Endothelial cell (in vitro differentiated cells): Measurements from ENCODE around the gene MAP4K3. TPM values are rescaled to one million over a fixed set of nuclear protein-coding genes. Genes with fewer than 3 reads are reported as not detected.

Experiments used
- DNase-seq: peaks from one replicate; pipeline ENCODE4 v3.0.0; 2021; ENCODE audit warnings: low spot score
- H3K27ac Mint-ChIP-seq: one replicate; pipeline ENCODE4 v1.8.0; 2021; ENCODE audit warnings: mixed read lengths, inconsistent platforms; ENCODE audit not compliant: unreplicated experiment
- H3K27me3 Mint-ChIP-seq: one replicate; pipeline ENCODE4 v1.8.0; 2021; ENCODE audit warnings: mild to moderate bottlenecking, moderate library complexity, mixed read lengths, inconsistent platforms; ENCODE audit not compliant: unreplicated experiment
- H3K36me3 Mint-ChIP-seq: one replicate; pipeline ENCODE4 v1.8.0; 2021; ENCODE audit warnings: mild to moderate bottlenecking, low read depth, mixed read lengths, inconsistent platforms; ENCODE audit not compliant: unreplicated experiment
- H3K4me1 Mint-ChIP-seq: one replicate; pipeline ENCODE4 v1.8.0; 2021; ENCODE audit warnings: mild to moderate bottlenecking, mixed read lengths, inconsistent platforms; ENCODE audit not compliant: unreplicated experiment
- H3K4me3 Mint-ChIP-seq: one replicate; pipeline ENCODE4 v1.8.0; 2021; ENCODE audit warnings: mild to moderate bottlenecking, mixed read lengths, inconsistent platforms; ENCODE audit not compliant: unreplicated experiment
- H3K9me3 Mint-ChIP-seq: one replicate; pipeline ENCODE4 v1.8.0; 2021; ENCODE audit warnings: mixed read lengths, inconsistent platforms; ENCODE audit not compliant: unreplicated experiment
- long read RNA-seq: library from polyadenylated mRNA; unstranded; transcript quantifications from one replicate; pipeline ENCODE4 v2.0.0, GENCODE V29; 2020; ENCODE audit not compliant: unreplicated experiment
- total RNA-seq: library from RNA; stranded (reverse); fragmentation: NEBNext Ultra II Directional; extraction: Animal tissue kit (Norgen Biotek cat#: 25700); gene quantifications from one replicate; pipeline ENCODE4 v1.2.1, GENCODE V29; 2021; ENCODE audit not compliant: unreplicated experiment
- TF ChIP-seq, protein P1 (sequence below): fragments of 200-600 bp; sonication (generic); IDR thresholded peaks from one replicate; pipeline ENCODE4 v1.5.0; 2021; ENCODE audit warnings: antibody characterized with exemption; ENCODE audit not compliant: unreplicated experiment

The MAP4K3 gene
- 51.1 TPM for total RNA-seq
- long read RNA-seq, partial matches to known transcripts = 2 of 3 reads
- long read RNA-seq, other reads (novel, unspliced or antisense) = 1 of 3 reads

GRCh38 chr2:39436592-39437521 is at the start of gene MAP4K3:
Gene MAP4K3, minus strand, starts transcription at chr2:39437285. Its CDS starts 298 bp downstream, at chr2:39436987.
- H3K27me3 Mint-ChIP-seq = peaks cover 5% of the 10 kb centered on the region
- peak; percentile 97 for DNase-seq
- no peaks in the 10 kb centered on the region for H3K9me3 Mint-ChIP-seq
- H3K36me3 Mint-ChIP-seq = peaks cover 3% of the 10 kb centered on the region
- peaks cover 49% of the 10 kb centered on the region for H3K4me1 Mint-ChIP-seq
- peak within 1 kb of the TSS; percentile 93 for H3K27ac Mint-ChIP-seq
- peak within 1 kb of the TSS; percentile 99 for H3K4me3 Mint-ChIP-seq
- TF ChIP-seq, protein P1, sequence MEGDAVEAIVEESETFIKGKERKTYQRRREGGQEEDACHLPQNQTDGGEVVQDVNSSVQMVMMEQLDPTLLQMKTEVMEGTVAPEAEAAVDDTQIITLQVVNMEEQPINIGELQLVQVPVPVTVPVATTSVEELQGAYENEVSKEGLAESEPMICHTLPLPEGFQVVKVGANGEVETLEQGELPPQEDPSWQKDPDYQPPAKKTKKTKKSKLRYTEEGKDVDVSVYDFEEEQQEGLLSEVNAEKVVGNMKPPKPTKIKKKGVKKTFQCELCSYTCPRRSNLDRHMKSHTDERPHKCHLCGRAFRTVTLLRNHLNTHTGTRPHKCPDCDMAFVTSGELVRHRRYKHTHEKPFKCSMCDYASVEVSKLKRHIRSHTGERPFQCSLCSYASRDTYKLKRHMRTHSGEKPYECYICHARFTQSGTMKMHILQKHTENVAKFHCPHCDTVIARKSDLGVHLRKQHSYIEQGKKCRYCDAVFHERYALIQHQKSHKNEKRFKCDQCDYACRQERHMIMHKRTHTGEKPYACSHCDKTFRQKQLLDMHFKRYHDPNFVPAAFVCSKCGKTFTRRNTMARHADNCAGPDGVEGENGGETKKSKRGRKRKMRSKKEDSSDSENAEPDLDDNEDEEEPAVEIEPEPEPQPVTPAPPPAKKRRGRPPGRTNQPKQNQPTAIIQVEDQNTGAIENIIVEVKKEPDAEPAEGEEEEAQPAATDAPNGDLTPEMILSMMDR = no peak

GRCh38 chr2:39486071-39486470 is 49.0 kb upstream of the MAP4K3 start:
- Mint-ChIP-seq H3K4me1 (peaks cover 36% of the 10 kb centered on the region), H3K9me3 (no peaks in the 10 kb centered on the region), H3K36me3 (no peaks in the 10 kb centered on the region), H3K4me3 (no peak overlapping the region), H3K27me3 (peaks cover 3% of the 10 kb centered on the region), H3K27ac (no peak overlapping the region)
- no peak for DNase-seq
- TF ChIP-seq, protein P1 = no peak

- peaks cover 36% of the 10 kb centered on the region for H3K4me1 Mint-ChIP-seq
- no peak overlapping the region for H3K27ac Mint-ChIP-seq
- TF ChIP-seq, protein P1 = no peak
- no peaks in the 10 kb centered on the region for H3K36me3 Mint-ChIP-seq
- DNase-seq = no peak
- no peak overlapping the region for H3K4me3 Mint-ChIP-seq
- H3K9me3 Mint-ChIP-seq = no peaks in the 10 kb centered on the region
- peaks cover 3% of the 10 kb centered on the region for H3K27me3 Mint-ChIP-seq
Observed at GRCh38 chr2:39484620-39485495, 47.8 kb upstream of the MAP4K3 start.

- H3K36me3 Mint-ChIP-seq = no peaks in the 10 kb centered on the region
- H3K27ac Mint-ChIP-seq = no peak overlapping the region
- TF ChIP-seq, protein P1 = no peak
- H3K4me1 Mint-ChIP-seq = peaks cover 36% of the 10 kb centered on the region
- DNase-seq = no peak
- no peak overlapping the region for H3K4me3 Mint-ChIP-seq
- peaks cover 3% of the 10 kb centered on the region for H3K27me3 Mint-ChIP-seq
- no peaks in the 10 kb centered on the region for H3K9me3 Mint-ChIP-seq
Observed at GRCh38 chr2:39484206-39484605, 47.1 kb upstream of the MAP4K3 start.
